SK-N-SH (cell line): ENCODE results near the gene RDX. TPM values are rescaled to one million over a fixed set of nuclear protein-coding genes. Genes with fewer than 3 reads are reported as not detected.

Source experiments
- CTCF ChIA-PET: fragments of 300-600, 350-600 bp; formaldehyde crosslinking; extraction: SDS; loops from one replicate; lab custom pipeline; 2021; lab: Yijun Ruan, JAX
- POLR2A ChIA-PET: fragments of 350-600 bp; sonication (Branson Sonifier 250); formaldehyde crosslinking; extraction: SDS; loops from one replicate; lab custom pipeline; 2020; ENCODE audit warnings: antibody characterized with exemption, inconsistent platforms; lab: Yijun Ruan, JAX
- DNase-seq: peaks from one replicate; pipeline ENCODE4 v3.0.0; 2012
- H2AFZ ChIP-seq: fragments of 200-600 bp; sonication (generic); 2 replicates; pipeline ENCODE4 v1.8.1; 2016; ENCODE audit warnings: antibody characterized with exemption, mild to moderate bottlenecking, low read depth
- H3F3A ChIP-seq: fragments of 200-600 bp; sonication (generic); replicated peaks from 2 replicates; pipeline ENCODE3; 2016; ENCODE audit warnings: antibody characterized with exemption, mild to moderate bottlenecking; ENCODE audit not compliant: insufficient read depth
- H3K27ac ChIP-seq, 2 experiments: fragments of 200-500 bp in 1 of 2; fragments of 200-600 bp in 1 of 2; sonication (Bioruptor generic) in 1 of 2; sonication (generic), shearing (Covaris generic) in 1 of 2; 2 replicates each; pipeline versions ENCODE4 v1.5.1 to v1.6.1; 2014 to 2016; ENCODE audit warnings: low read depth in 2 of 2, inconsistent platforms in 1 of 2, low read length in 1 of 2, mild to moderate bottlenecking in 1 of 2, mixed read lengths in 1 of 2
- H3K27me3 ChIP-seq: fragments of 200-600 bp; sonication (generic), shearing (Covaris generic); 2 replicates; pipeline ENCODE4 v1.6.1; 2016; ENCODE audit warnings: mixed run types; ENCODE audit not compliant: insufficient read depth
- H3K36me3 ChIP-seq, 2 experiments: fragments of 200-500 bp in 1 of 2; fragments of 200-600 bp in 1 of 2; sonication (Bioruptor generic) in 1 of 2; sonication (generic) in 1 of 2; replicated peaks in 1 of 2; 2 replicates each; pipeline versions ENCODE3 to v1.5.1; 2014 to 2016; ENCODE audit warnings: low read length in 1 of 2, mild to moderate bottlenecking in 1 of 2; ENCODE audit not compliant: insufficient read depth in 2 of 2, control insufficient read depth in 1 of 2
- H3K4me1 ChIP-seq, 2 experiments: fragments of 200-500 bp in 1 of 2; fragments of 200-600 bp in 1 of 2; sonication (Bioruptor generic) in 1 of 2; sonication (generic), shearing (Covaris generic) in 1 of 2; 2 replicates each; pipeline versions ENCODE4 v1.5.1 to v1.6.1; 2014 to 2016; ENCODE audit warnings: low read depth in 1 of 2, low read length in 1 of 2, mixed run types in 1 of 2; ENCODE audit not compliant: insufficient read depth in 2 of 2, control insufficient read depth in 1 of 2
- H3K4me2 ChIP-seq: fragments of 200-600 bp; sonication (generic), shearing (Covaris generic); 2 replicates; pipeline ENCODE4 v1.6.1; 2017; ENCODE audit warnings: mixed run types
- H3K4me3 ChIP-seq, 2 experiments: fragments of 200-500 bp in 1 of 2; fragments of 200-600 bp in 1 of 2; sonication (Bioruptor generic) in 1 of 2; sonication (generic), shearing (Covaris generic) in 1 of 2; 2 replicates each; pipeline versions ENCODE4 v1.5.1 to v1.8.1; 2014 to 2016; ENCODE audit warnings: low read depth in 2 of 2, inconsistent platforms in 1 of 2, low read length in 1 of 2, mild to moderate bottlenecking in 1 of 2, mixed read lengths in 1 of 2, moderate library complexity in 1 of 2
- H3K79me2 ChIP-seq: fragments of 200-600 bp; sonication (generic); 2 replicates; pipeline ENCODE4 v1.8.1; 2017; ENCODE audit warnings: mild to moderate bottlenecking; ENCODE audit not compliant: insufficient read depth
- H3K9ac ChIP-seq: fragments of 200-600 bp; sonication (generic); 2 replicates; pipeline ENCODE4 v1.6.1; 2017; ENCODE audit warnings: mixed run types
- H3K9me2 ChIP-seq: fragments of 200-600 bp; sonication (generic); 2 replicates; pipeline ENCODE4 v1.6.1; 2017; ENCODE audit warnings: mixed run types
- H3K9me3 ChIP-seq: fragments of 200-600 bp; sonication (generic); 2 replicates; pipeline ENCODE4 v1.6.1; 2017; ENCODE audit warnings: mixed run types, mild to moderate bottlenecking, moderate library complexity
- H4K20me1 ChIP-seq: fragments of 200-600 bp; sonication (generic); 2 replicates; pipeline ENCODE4 v1.6.1; 2017; ENCODE audit warnings: mild to moderate bottlenecking, mixed run types; ENCODE audit not compliant: insufficient read depth
- FOXJ3 ChIP-seq: sonication (generic); formaldehyde crosslinking; IDR thresholded peaks from 2 replicates; pipeline ENCODE4 v1.5.1; 2020; ENCODE audit warnings: mild to moderate bottlenecking, missing genetic modification reagents
- FOXM1 ChIP-seq: IDR thresholded peaks from 2 replicates; pipeline ENCODE4 v1.4.0; 2012; ENCODE audit warnings: low read depth, mild to moderate bottlenecking
- MEF2A ChIP-seq: IDR thresholded peaks from 2 replicates; pipeline ENCODE4 v1.4.0; 2012; ENCODE audit warnings: low read depth, borderline replicate concordance
- NFIC ChIP-seq: IDR thresholded peaks from 2 replicates; pipeline ENCODE4 v1.4.0; 2012; ENCODE audit warnings: borderline replicate concordance
- NRF1 ChIP-seq: IDR thresholded peaks from 2 replicates; pipeline ENCODE4 v1.6.1; 2012; ENCODE audit warnings: low read depth, mild to moderate bottlenecking, low read length
- RAD21 ChIP-seq: IDR thresholded peaks from 2 replicates; pipeline ENCODE4 v1.6.1; 2012; ENCODE audit warnings: mild to moderate bottlenecking, low read length
- RCOR1 ChIP-seq: fragments of 150-350 bp; IDR thresholded peaks from 2 replicates; pipeline ENCODE4 v1.6.1; 2017; ENCODE audit warnings: antibody characterized with exemption, low read length
- RFX5 ChIP-seq: IDR thresholded peaks from 2 replicates; pipeline ENCODE4 v1.6.1; 2012; ENCODE audit warnings: mild to moderate bottlenecking, improper control_type of control experiment, low read length
- RXRA ChIP-seq: IDR thresholded peaks from 2 replicates; pipeline ENCODE4 v1.4.0; 2012; ENCODE audit warnings: low read depth, mild to moderate bottlenecking, borderline replicate concordance
- SIN3A ChIP-seq: IDR thresholded peaks from 2 replicates; pipeline ENCODE4 v1.6.1; 2012; ENCODE audit warnings: low read depth, mild to moderate bottlenecking, low read length, moderate library complexity, borderline replicate concordance
- TAF1 ChIP-seq: IDR thresholded peaks from 2 replicates; pipeline ENCODE4 v1.6.1; 2012; ENCODE audit warnings: low read depth, mild to moderate bottlenecking, low read length, moderate library complexity, borderline replicate concordance
- YY1 ChIP-seq: IDR thresholded peaks from 2 replicates; pipeline ENCODE4 v1.4.0; 2012; ENCODE audit warnings: low read depth, mild to moderate bottlenecking
- polyA plus RNA-seq, 3 experiments: library from polyadenylated mRNA; depleted of rRNA; stranded (reverse); fragments of >200 nt; gene quantifications; 2 replicates each; pipeline ENCODE4 v1.2.3, GENCODE V29; 2012
- TF ChIP-seq, protein P1 (sequence below): IDR thresholded peaks from 2 replicates; pipeline ENCODE4 v1.4.0; 2012; ENCODE audit warnings: low read depth
- TF ChIP-seq, protein P2 (sequence below): IDR thresholded peaks from 2 replicates; pipeline ENCODE4 v1.6.1; 2012; ENCODE audit warnings: mild to moderate bottlenecking, low read depth, low read length, moderate library complexity
- TF ChIP-seq, protein P3 (sequence below): fragments of 150-350 bp; IDR thresholded peaks from 2 replicates; pipeline ENCODE4 v1.6.1; 2016; ENCODE audit warnings: mild to moderate bottlenecking, low read depth, low read length
- TF ChIP-seq, protein P4 (sequence below): IDR thresholded peaks from 2 replicates; pipeline ENCODE4; 2012
- TF ChIP-seq, protein P5 (sequence below): IDR thresholded peaks from 2 replicates; pipeline ENCODE4 v1.4.0; 2012; ENCODE audit warnings: low read depth, borderline replicate concordance
- TF ChIP-seq, protein P6 (sequence below): fragments of 200-600 bp; sonication (generic); IDR thresholded peaks from 2 replicates; pipeline ENCODE4 v1.6.1; 2017; ENCODE audit warnings: antibody characterized with exemption, mild to moderate bottlenecking, moderate library complexity
- TF ChIP-seq, protein P7 (sequence below): fragments of 150-350 bp; IDR thresholded peaks from 2 replicates; pipeline ENCODE4 v1.6.1; 2017; ENCODE audit warnings: antibody characterized with exemption, low read length, low read depth, borderline replicate concordance

RDX gene
- polyA plus RNA-seq, 1 of the 3 experiments (the other 2 are of a cell fraction): 29.4 TPM

DNA sequence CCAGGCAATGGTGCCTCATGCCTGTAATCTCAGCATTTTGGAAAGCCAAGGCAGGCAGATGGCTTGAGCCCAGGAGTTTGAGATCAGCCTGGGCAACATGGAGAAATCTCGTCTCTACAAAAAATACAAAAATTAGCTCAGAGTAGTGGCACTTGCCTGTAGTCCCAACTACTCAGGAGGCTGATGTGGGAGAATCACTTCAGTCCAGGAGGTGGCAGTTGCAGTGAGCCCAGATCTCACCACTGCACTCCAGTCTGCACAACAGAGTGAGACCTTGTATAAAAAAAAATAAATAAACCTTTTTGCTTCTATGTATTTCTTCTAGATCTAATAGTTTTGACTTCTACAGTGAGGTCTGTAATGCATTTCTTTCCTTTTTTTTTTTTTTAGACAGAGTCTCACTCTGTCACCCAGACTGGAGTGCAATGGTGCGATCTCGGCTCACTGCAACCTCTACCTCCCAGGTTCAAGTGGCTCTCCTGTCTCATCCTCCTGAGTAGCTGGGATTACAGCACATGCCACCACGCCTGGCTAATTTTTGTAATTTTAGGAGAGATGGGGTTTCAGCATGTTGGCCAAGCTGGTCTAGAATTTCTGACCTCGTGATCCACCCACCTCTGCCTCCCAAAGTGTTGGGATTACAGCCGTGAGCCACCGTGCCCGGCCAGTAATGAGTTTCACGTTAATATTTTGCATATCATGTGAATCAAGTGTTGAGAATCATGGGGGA lies 18.1 kb upstream of the RDX start (continued):
- TF ChIP-seq YY1 (no peak), FOXM1 (no peak), MEF2A (no peak)

DNA sequence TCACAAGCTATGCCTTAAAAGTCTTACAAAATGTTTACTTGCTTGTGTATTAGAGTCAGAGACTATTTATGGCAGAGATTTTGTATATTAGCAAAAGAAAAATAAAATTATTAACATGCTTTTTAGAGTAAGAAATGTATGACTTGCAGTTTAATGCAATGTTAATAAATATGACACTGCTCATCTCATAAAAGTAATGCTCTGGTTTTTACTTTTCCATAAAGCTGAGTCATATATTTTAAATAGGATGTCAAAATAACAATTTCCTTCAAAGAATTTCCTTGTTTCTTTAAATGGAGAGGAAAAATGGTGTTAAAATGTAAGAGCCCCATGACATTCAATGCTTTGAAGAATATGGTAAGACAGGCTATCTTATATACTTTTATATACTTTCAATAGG lies 16.3 kb upstream of the RDX start:
- POLR2A ChIA-PET: no interaction called here
- H3K79me2 ChIP-seq: no peaks in the 10 kb centered on the region
- H3K36me3 ChIP-seq: no peaks in the 10 kb centered on the region
- H3K27me3 ChIP-seq: no peaks in the 10 kb centered on the region
- no peaks in the 10 kb centered on the region for H4K20me1 ChIP-seq
- no peaks in the 10 kb centered on the region for H3K9me3 ChIP-seq
- CTCF ChIA-PET: interaction anchor here (0.6 kb wide), 1 partner anchor 1168 kb away, joined by 3 read pairs; no protein-coding TSS in a partner anchor
- H3K4me1 ChIP-seq: peaks cover 7 to 26% of the 10 kb centered on the region in 2 experiments; a peak in 2 of 4 replicates
- peaks cover 11% of the 10 kb centered on the region for H3F3A ChIP-seq
- peak overlapping the region in 1 of 2 experiments; percentile 66; a peak in 2 of 4 replicates for H3K27ac ChIP-seq
- no peak for DNase-seq
- H3K9ac ChIP-seq: no peak overlapping the region
- no peak overlapping the region for H3K4me3 ChIP-seq
- H3K9me2 ChIP-seq: no peaks in the 10 kb centered on the region
- no peak overlapping the region for H3K4me2 ChIP-seq
- H2AFZ ChIP-seq: peak overlapping the region; percentile 37; the same call in 1 of the 2 replicates
- TF ChIP-seq RCOR1 (no peak), YY1 (no peak), RXRA (no peak), RAD21 (no peak), TAF1 (no peak), NRF1 (no peak), NFIC (no peak), FOXJ3 (no peak), SIN3A (no peak), RFX5 (no peak)
- TF ChIP-seq, protein P1, sequence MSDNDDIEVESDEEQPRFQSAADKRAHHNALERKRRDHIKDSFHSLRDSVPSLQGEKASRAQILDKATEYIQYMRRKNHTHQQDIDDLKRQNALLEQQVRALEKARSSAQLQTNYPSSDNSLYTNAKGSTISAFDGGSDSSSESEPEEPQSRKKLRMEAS: no peak
- TF ChIP-seq, protein P2, sequence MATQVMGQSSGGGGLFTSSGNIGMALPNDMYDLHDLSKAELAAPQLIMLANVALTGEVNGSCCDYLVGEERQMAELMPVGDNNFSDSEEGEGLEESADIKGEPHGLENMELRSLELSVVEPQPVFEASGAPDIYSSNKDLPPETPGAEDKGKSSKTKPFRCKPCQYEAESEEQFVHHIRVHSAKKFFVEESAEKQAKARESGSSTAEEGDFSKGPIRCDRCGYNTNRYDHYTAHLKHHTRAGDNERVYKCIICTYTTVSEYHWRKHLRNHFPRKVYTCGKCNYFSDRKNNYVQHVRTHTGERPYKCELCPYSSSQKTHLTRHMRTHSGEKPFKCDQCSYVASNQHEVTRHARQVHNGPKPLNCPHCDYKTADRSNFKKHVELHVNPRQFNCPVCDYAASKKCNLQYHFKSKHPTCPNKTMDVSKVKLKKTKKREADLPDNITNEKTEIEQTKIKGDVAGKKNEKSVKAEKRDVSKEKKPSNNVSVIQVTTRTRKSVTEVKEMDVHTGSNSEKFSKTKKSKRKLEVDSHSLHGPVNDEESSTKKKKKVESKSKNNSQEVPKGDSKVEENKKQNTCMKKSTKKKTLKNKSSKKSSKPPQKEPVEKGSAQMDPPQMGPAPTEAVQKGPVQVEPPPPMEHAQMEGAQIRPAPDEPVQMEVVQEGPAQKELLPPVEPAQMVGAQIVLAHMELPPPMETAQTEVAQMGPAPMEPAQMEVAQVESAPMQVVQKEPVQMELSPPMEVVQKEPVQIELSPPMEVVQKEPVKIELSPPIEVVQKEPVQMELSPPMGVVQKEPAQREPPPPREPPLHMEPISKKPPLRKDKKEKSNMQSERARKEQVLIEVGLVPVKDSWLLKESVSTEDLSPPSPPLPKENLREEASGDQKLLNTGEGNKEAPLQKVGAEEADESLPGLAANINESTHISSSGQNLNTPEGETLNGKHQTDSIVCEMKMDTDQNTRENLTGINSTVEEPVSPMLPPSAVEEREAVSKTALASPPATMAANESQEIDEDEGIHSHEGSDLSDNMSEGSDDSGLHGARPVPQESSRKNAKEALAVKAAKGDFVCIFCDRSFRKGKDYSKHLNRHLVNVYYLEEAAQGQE: no peak
- TF ChIP-seq, protein P3, sequence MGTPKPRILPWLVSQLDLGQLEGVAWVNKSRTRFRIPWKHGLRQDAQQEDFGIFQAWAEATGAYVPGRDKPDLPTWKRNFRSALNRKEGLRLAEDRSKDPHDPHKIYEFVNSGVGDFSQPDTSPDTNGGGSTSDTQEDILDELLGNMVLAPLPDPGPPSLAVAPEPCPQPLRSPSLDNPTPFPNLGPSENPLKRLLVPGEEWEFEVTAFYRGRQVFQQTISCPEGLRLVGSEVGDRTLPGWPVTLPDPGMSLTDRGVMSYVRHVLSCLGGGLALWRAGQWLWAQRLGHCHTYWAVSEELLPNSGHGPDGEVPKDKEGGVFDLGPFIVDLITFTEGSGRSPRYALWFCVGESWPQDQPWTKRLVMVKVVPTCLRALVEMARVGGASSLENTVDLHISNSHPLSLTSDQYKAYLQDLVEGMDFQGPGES: no peak
- TF ChIP-seq, protein P4, sequence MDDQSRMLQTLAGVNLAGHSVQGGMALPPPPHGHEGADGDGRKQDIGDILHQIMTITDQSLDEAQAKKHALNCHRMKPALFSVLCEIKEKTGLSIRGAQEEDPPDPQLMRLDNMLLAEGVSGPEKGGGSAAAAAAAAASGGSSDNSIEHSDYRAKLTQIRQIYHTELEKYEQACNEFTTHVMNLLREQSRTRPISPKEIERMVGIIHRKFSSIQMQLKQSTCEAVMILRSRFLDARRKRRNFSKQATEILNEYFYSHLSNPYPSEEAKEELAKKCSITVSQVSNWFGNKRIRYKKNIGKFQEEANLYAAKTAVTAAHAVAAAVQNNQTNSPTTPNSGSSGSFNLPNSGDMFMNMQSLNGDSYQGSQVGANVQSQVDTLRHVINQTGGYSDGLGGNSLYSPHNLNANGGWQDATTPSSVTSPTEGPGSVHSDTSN: no peak
- TF ChIP-seq, protein P5, sequence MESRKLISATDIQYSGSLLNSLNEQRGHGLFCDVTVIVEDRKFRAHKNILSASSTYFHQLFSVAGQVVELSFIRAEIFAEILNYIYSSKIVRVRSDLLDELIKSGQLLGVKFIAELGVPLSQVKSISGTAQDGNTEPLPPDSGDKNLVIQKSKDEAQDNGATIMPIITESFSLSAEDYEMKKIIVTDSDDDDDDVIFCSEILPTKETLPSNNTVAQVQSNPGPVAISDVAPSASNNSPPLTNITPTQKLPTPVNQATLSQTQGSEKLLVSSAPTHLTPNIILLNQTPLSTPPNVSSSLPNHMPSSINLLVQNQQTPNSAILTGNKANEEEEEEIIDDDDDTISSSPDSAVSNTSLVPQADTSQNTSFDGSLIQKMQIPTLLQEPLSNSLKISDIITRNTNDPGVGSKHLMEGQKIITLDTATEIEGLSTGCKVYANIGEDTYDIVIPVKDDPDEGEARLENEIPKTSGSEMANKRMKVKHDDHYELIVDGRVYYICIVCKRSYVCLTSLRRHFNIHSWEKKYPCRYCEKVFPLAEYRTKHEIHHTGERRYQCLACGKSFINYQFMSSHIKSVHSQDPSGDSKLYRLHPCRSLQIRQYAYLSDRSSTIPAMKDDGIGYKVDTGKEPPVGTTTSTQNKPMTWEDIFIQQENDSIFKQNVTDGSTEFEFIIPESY: no peak
- TF ChIP-seq, protein P6, sequence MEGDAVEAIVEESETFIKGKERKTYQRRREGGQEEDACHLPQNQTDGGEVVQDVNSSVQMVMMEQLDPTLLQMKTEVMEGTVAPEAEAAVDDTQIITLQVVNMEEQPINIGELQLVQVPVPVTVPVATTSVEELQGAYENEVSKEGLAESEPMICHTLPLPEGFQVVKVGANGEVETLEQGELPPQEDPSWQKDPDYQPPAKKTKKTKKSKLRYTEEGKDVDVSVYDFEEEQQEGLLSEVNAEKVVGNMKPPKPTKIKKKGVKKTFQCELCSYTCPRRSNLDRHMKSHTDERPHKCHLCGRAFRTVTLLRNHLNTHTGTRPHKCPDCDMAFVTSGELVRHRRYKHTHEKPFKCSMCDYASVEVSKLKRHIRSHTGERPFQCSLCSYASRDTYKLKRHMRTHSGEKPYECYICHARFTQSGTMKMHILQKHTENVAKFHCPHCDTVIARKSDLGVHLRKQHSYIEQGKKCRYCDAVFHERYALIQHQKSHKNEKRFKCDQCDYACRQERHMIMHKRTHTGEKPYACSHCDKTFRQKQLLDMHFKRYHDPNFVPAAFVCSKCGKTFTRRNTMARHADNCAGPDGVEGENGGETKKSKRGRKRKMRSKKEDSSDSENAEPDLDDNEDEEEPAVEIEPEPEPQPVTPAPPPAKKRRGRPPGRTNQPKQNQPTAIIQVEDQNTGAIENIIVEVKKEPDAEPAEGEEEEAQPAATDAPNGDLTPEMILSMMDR: no peak
- TF ChIP-seq, protein P7, sequence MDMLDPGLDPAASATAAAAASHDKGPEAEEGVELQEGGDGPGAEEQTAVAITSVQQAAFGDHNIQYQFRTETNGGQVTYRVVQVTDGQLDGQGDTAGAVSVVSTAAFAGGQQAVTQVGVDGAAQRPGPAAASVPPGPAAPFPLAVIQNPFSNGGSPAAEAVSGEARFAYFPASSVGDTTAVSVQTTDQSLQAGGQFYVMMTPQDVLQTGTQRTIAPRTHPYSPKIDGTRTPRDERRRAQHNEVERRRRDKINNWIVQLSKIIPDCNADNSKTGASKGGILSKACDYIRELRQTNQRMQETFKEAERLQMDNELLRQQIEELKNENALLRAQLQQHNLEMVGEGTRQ: no peak
